ENCODE measurements around the gene FIBP.

FIBP gene

GRCh38 chr11:65842144-65842543 lies 46.1 kb downstream of the FIBP start:
- no peak for TF ChIP-seq CTCF (IDR thresholded peaks at IDR 0.05; ENCODE audit: extremely low read depth, missing control alignments)
- DNase-seq (ENCODE audit: low spot score), result no peak

- no peak for DNase-seq (ENCODE audit: low spot score)
- TF ChIP-seq CTCF (IDR thresholded peaks at IDR 0.05; ENCODE audit: extremely low read depth, missing control alignments), result no peak
Measured at GRCh38 chr11:65834202-65834601, 54.1 kb downstream of the FIBP start.
